Measurements from ENCODE around the gene TMEM52.

GRCh38 chr1:1903224-1903623 is 15.9 kb downstream of the TMEM52 start:
- TF ChIP-seq CTCF (IDR thresholded peaks at IDR 0.05 in 8 of 11, conservative IDR thresholded peaks at IDR 0.05 in 3 of 11) (no peak), POLR2AphosphoS5 (IDR thresholded peaks at IDR 0.05) (no peak), POLR2A (IDR thresholded peaks at IDR 0.05) (no peak)

Data from spleen (tissue), 7 donors.